ENCODE measurements around the gene SLCO4A1. TPM values are rescaled to one million over a fixed set of nuclear protein-coding genes. Genes with fewer than 3 reads are reported as not detected.

SLCO4A1 gene
- total and polyA plus RNA-seq, 2 donors (not counting 1 experiment from before 2014, with no cell fraction given) = 0.50 TPM; not detected in 1

DNA sequence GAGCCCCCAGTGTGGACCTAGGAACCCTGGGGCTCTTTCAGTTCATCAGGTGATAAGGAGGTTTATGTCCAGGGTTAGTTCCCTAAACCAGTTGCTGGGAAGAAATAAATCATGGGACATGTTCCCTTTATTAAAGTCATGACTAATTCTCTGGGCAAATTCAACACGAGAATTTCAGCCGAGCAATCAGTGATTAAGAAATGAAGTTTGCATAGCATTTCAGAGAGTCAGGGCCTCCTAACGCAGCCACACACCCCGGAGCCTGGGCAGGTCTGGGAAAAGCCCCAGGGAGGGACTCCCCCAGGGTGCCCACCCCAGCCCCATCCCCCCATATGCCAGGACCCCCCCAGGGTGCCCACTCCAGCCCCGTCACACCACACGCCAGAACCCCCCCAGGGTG, 20.1 kb downstream of the SLCO4A1 start:
- no peaks in the 10 kb centered on the region for H3K9me3 ChIP-seq (ENCODE audit: control insufficient read depth, insufficient read depth, low read depth, low read length)
- H3K79me2 ChIP-seq (ENCODE audit: control insufficient read depth, insufficient read depth, low read length) = no peaks in the 10 kb centered on the region
- no peak overlapping the region for H3K4me3 ChIP-seq (replicated peaks in 1 of 4; ENCODE audit: control extremely low read depth in 1 of 4, insufficient read depth in 1 of 4, low read depth in 3 of 4, low read length in 4 of 4)
- no peaks in the 10 kb centered on the region for H4K20me1 ChIP-seq (ENCODE audit: control insufficient read depth, extremely low read depth, insufficient read depth, low read length)
- TF ChIP-seq EZH2 (IDR thresholded peaks at IDR 0.05; ENCODE audit: low read length, missing control alignments) = no peak
- TF ChIP-seq, protein P1, sequence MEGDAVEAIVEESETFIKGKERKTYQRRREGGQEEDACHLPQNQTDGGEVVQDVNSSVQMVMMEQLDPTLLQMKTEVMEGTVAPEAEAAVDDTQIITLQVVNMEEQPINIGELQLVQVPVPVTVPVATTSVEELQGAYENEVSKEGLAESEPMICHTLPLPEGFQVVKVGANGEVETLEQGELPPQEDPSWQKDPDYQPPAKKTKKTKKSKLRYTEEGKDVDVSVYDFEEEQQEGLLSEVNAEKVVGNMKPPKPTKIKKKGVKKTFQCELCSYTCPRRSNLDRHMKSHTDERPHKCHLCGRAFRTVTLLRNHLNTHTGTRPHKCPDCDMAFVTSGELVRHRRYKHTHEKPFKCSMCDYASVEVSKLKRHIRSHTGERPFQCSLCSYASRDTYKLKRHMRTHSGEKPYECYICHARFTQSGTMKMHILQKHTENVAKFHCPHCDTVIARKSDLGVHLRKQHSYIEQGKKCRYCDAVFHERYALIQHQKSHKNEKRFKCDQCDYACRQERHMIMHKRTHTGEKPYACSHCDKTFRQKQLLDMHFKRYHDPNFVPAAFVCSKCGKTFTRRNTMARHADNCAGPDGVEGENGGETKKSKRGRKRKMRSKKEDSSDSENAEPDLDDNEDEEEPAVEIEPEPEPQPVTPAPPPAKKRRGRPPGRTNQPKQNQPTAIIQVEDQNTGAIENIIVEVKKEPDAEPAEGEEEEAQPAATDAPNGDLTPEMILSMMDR (conservative IDR thresholded peaks at IDR 0.05 in 1 of 2, IDR thresholded peaks at IDR 0.05 in 1 of 2; ENCODE audit: low read depth in 1 of 2, low read length in 2 of 2) = no peak
- peak; percentile 75 to 79 for DNase-seq (ENCODE audit: low read depth in 2 of 2)
- no peaks in the 10 kb centered on the region for H3K36me3 ChIP-seq (ENCODE audit: control insufficient read depth, insufficient read depth, low read length)
- H3K9ac ChIP-seq (ENCODE audit: insufficient read depth, low read length) = no peak overlapping the region
- H2AFZ ChIP-seq (ENCODE audit: low read length) = no peak overlapping the region
- peaks cover 5% of the 10 kb centered on the region for H3K4me1 ChIP-seq (ENCODE audit: control insufficient read depth, extremely low read depth, insufficient read depth, low read length)
- H3K4me2 ChIP-seq (ENCODE audit: extremely low read depth, insufficient read depth, low read length) = no peak overlapping the region
- no peaks in the 10 kb centered on the region for H3K27me3 ChIP-seq (ENCODE audit: control insufficient read depth, insufficient read depth, low read length)
- H3K27ac ChIP-seq (ENCODE audit: insufficient read depth, low read length) = peak overlapping the region; percentile 46

DNA sequence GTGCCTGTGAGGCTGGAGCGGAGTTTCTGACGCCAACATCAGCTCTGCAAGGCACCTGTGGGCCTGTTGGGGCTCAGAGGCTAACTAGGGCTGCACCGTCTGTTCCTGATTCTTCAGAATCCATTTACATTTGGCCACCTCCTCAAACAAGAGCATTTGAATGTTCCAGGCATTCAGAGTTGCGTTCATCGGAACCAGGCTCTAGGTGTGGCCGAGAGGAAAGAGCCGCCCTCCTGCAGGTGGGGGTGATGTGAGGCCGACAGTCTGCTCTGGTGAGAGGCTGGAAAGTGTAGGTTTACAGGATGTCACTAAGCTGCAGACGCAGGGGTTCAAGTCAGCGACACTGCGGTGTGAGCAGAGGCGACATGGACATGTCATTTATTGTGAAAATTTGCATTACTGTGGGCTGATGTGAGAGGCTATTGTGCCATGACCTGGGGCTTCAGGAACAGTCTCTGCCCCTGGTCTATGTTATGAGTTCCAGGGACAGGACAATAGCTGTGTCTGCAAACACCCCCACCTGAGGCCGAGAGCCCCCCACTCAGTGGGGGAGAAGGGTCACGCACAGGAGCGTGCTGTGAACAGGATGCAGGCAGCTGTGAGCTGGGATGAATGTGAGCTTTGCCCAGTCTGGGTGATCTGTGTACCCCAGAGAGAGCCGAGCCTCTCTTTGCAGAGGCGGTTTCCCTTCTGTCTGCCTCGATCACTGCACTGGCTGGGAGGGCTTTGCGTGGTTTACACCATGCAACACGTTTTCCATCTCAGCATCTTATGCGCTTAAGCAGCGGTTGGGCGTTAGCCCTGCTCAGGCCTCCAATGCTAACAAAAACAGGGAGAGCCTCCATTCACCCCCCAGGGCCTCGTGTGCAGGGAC, 21.1 kb downstream of the SLCO4A1 start:
- TF ChIP-seq, protein P1 (conservative IDR thresholded peaks at IDR 0.05 in 1 of 2, IDR thresholded peaks at IDR 0.05 in 1 of 2; ENCODE audit: low read depth in 1 of 2, low read length in 2 of 2) = no peak
- no peak for TF ChIP-seq EZH2 (IDR thresholded peaks at IDR 0.05; ENCODE audit: low read length, missing control alignments)
- no peak for DNase-seq (ENCODE audit: low read depth in 2 of 2)
- no peaks in the 10 kb centered on the region for H3K36me3 ChIP-seq (ENCODE audit: control insufficient read depth, insufficient read depth, low read length)

DNA sequence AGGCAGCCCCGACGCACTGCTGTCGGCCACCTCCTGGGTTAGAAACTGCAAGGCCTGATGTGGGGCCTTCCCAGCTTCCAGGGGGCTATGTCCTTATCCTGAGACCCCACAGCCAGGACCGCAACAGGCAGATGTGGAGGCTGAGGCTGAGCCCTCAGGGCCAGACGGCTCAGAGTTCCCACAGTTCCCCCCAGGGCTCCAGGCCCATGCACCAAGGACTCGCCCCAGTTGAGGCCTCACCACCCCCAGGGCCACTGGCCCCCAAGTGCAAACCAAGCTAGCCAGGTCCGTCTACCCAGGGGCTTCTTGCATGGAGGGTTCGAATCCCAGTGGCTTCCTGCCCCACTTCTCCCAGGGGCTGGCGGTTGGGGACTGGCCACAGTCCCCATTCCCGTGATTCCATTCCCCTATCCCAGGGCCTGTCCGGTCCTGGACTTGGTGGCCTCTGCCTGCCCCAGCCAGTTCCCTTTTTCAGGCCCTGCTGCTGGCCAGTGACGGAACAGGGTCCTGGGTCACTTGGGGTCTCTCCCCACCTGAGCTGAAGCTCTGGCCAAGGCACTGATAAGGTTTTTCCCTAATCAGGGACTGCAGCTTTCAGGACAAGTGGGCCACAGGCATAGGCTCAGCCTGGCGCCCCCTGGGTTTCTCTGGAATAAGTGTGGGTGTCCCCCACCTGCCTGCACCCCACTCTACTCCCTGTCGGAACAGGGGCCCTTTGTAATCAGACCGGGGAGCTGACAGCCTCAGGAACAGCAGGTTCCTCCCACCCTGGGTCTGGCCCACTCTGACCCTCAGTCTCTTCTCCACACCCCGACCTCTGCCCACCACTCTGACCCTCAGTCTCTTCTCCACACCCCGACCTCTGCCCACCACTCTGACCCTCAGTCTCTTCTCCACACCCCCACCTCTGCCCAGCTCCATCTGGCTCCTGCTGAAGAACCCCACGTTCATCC, 22.0 kb downstream of the SLCO4A1 start:
- Histone ChIP-seq H3K79me2 (ENCODE audit: control insufficient read depth, insufficient read depth, low read length) (no peaks in the 10 kb centered on the region), H3K4me2 (ENCODE audit: extremely low read depth, insufficient read depth, low read length) (no peak overlapping the region), H3K36me3 (ENCODE audit: control insufficient read depth, insufficient read depth, low read length) (no peaks in the 10 kb centered on the region), H3K27ac (ENCODE audit: insufficient read depth, low read length) (no peak overlapping the region), H4K20me1 (ENCODE audit: control insufficient read depth, extremely low read depth, insufficient read depth, low read length) (no peaks in the 10 kb centered on the region), H3K4me3 (replicated peaks in 1 of 4; ENCODE audit: control extremely low read depth in 1 of 4, insufficient read depth in 1 of 4, low read depth in 3 of 4, low read length in 4 of 4) (no peak overlapping the region), H3K9me3 (ENCODE audit: control insufficient read depth, insufficient read depth, low read depth, low read length) (no peaks in the 10 kb centered on the region), H2AFZ (ENCODE audit: low read length) (no peak overlapping the region), H3K4me1 (ENCODE audit: control insufficient read depth, extremely low read depth, insufficient read depth, low read length) (peaks cover 5% of the 10 kb centered on the region), H3K27me3 (ENCODE audit: control insufficient read depth, insufficient read depth, low read length) (no peaks in the 10 kb centered on the region), H3K9ac (ENCODE audit: insufficient read depth, low read length) (no peak overlapping the region)
- no peak for DNase-seq (ENCODE audit: low read depth in 2 of 2)
- TF ChIP-seq EZH2 (IDR thresholded peaks at IDR 0.05; ENCODE audit: low read length, missing control alignments) = no peak
- TF ChIP-seq, protein P1 (conservative IDR thresholded peaks at IDR 0.05 in 1 of 2, IDR thresholded peaks at IDR 0.05 in 1 of 2; ENCODE audit: low read depth in 1 of 2, low read length in 2 of 2) = no peak

More for the DNA sequence above, 21.1 kb downstream of the SLCO4A1 start:
- no peaks in the 10 kb centered on the region for H3K79me2 ChIP-seq (ENCODE audit: control insufficient read depth, insufficient read depth, low read length)
- H3K9me3 ChIP-seq (ENCODE audit: control insufficient read depth, insufficient read depth, low read depth, low read length) = no peaks in the 10 kb centered on the region
- no peak overlapping the region for H3K4me3 ChIP-seq (replicated peaks in 1 of 4; ENCODE audit: control extremely low read depth in 1 of 4, insufficient read depth in 1 of 4, low read depth in 3 of 4, low read length in 4 of 4)
- no peak overlapping the region for H3K9ac ChIP-seq (ENCODE audit: insufficient read depth, low read length)
- H3K4me2 ChIP-seq (ENCODE audit: extremely low read depth, insufficient read depth, low read length) = no peak overlapping the region
- peaks cover 5% of the 10 kb centered on the region for H3K4me1 ChIP-seq (ENCODE audit: control insufficient read depth, extremely low read depth, insufficient read depth, low read length)
- no peaks in the 10 kb centered on the region for H4K20me1 ChIP-seq (ENCODE audit: control insufficient read depth, extremely low read depth, insufficient read depth, low read length)
- H3K27ac ChIP-seq (ENCODE audit: insufficient read depth, low read length) = no peak overlapping the region
- H3K27me3 ChIP-seq (ENCODE audit: control insufficient read depth, insufficient read depth, low read length) = no peaks in the 10 kb centered on the region
- no peak overlapping the region for H2AFZ ChIP-seq (ENCODE audit: low read length)

Measured in fibroblast of lung (primary cell).